CD14-positive monocyte (primary cell): Measurements from ENCODE around the gene NYAP1. TPM values are rescaled to one million over a fixed set of nuclear protein-coding genes. Genes with fewer than 3 reads are reported as not detected.

Experiments used
- DNase-seq, 3 donors: peaks; one replicate each; pipeline ENCODE4 v3.0.0-alpha.2; 2011 to 2022
- H2AFZ ChIP-seq: 2 replicates; pipeline ENCODE4 v1.6.0; 2012; ENCODE audit warnings: mild to moderate bottlenecking, low read depth, low read length, inconsistent platforms; ENCODE audit not compliant: insufficient read depth, poor library complexity, severe bottlenecking
- H3K27ac ChIP-seq, 2 donors: 1 replicate in 1 of 2; 2 replicates in 1 of 2; pipeline ENCODE4 v1.5.1; 2012 to 2013; ENCODE audit warnings: low read length in 2 of 2, control low read depth in 1 of 2, inconsistent platforms in 1 of 2, low read depth in 1 of 2, mild to moderate bottlenecking in 1 of 2
- H3K27me3 ChIP-seq, 2 donors: one replicate each; pipeline versions ENCODE4 v1.6.0 to v1.6.1; 2011 to 2013; ENCODE audit warnings: low read length in 2 of 2; ENCODE audit not compliant: control insufficient read depth in 2 of 2, insufficient read depth in 2 of 2
- H3K36me3 ChIP-seq, 2 donors: replicated peaks in 1 of 2; 1 replicate in 1 of 2; 2 replicates in 1 of 2; pipeline versions ENCODE4 v1.5.1 to v1.6.1; 2012 to 2013; ENCODE audit warnings: low read length in 2 of 2, control low read depth in 1 of 2, inconsistent platforms in 1 of 2, mild to moderate bottlenecking in 1 of 2; ENCODE audit not compliant: insufficient read depth in 2 of 2, control insufficient read depth in 1 of 2
- H3K4me1 ChIP-seq, 2 donors: 1 replicate in 1 of 2; 2 replicates in 1 of 2; pipeline versions ENCODE4 v1.5.1 to v1.6.1; 2012 to 2013; ENCODE audit warnings: low read length in 2 of 2, control low read depth in 1 of 2, inconsistent platforms in 1 of 2, mild to moderate bottlenecking in 1 of 2, moderate library complexity in 1 of 2; ENCODE audit not compliant: insufficient read depth in 2 of 2, control insufficient read depth in 1 of 2
- H3K4me2 ChIP-seq: replicated peaks from 2 replicates; pipeline ENCODE3; 2012; ENCODE audit warnings: low read length, moderate library complexity, mild to moderate bottlenecking; ENCODE audit not compliant: poor library complexity, severe bottlenecking; ENCODE audit errors: extremely low read depth
- H3K4me3 ChIP-seq, 3 experiments: fragments of 200-600 bp in 1 of 3; sonication (generic) in 1 of 3; replicated peaks in 1 of 3; 1 replicate in 2 of 3; 2 replicates in 1 of 3; pipeline ENCODE4 v1.5.1; 2011 to 2013; ENCODE audit warnings: low read length in 3 of 3, mild to moderate bottlenecking in 3 of 3, control low read depth in 2 of 3, low read depth in 2 of 3, inconsistent platforms in 1 of 3, moderate library complexity in 1 of 3
- H3K79me2 ChIP-seq: 2 replicates; pipeline ENCODE4 v1.6.0; 2012; ENCODE audit warnings: mild to moderate bottlenecking, control low read depth, inconsistent platforms, low read length, moderate library complexity; ENCODE audit not compliant: insufficient read depth
- H3K9ac ChIP-seq: 2 replicates; pipeline ENCODE4 v1.6.0; 2017; ENCODE audit warnings: low read length, mild to moderate bottlenecking; ENCODE audit not compliant: insufficient read depth, poor library complexity, severe bottlenecking
- H3K9me3 ChIP-seq, 2 donors: replicated peaks in 1 of 2; 1 replicate in 1 of 2; 2 replicates in 1 of 2; pipeline versions ENCODE4 v1.5.1 to v1.6.1; 2012 to 2013; ENCODE audit warnings: low read length in 2 of 2, control low read depth in 1 of 2; ENCODE audit not compliant: control insufficient read depth in 1 of 2, insufficient read depth in 1 of 2
- H4K20me1 ChIP-seq: 2 replicates; pipeline ENCODE4 v1.6.0; 2012; ENCODE audit warnings: mild to moderate bottlenecking, low read length, control low read depth, moderate library complexity; ENCODE audit not compliant: insufficient read depth
- H3K27ac Mint-ChIP-seq, 7 donors: one replicate each; pipeline ENCODE4 v1.8.0; 2020; ENCODE audit warnings: mild to moderate bottlenecking in 7 of 7, mixed read lengths in 7 of 7, moderate library complexity in 6 of 7, inconsistent platforms in 2 of 7
- H3K27me3 Mint-ChIP-seq, 3 donors: one replicate each; pipeline ENCODE4 v1.8.0; 2021 to 2022; ENCODE audit warnings: low read depth in 3 of 3, mild to moderate bottlenecking in 3 of 3, mixed read lengths in 3 of 3, moderate library complexity in 3 of 3, inconsistent platforms in 1 of 3
- H3K36me3 Mint-ChIP-seq, 2 donors: one replicate each; pipeline ENCODE4 v1.8.0; 2020; ENCODE audit warnings: mixed read lengths in 2 of 2, inconsistent platforms in 1 of 2, mild to moderate bottlenecking in 1 of 2
- H3K4me1 Mint-ChIP-seq: one replicate; pipeline ENCODE4 v1.8.0; 2020; ENCODE audit warnings: mild to moderate bottlenecking, mixed read lengths
- H3K4me3 Mint-ChIP-seq, 2 donors: one replicate each; pipeline ENCODE4 v1.8.0; 2020; ENCODE audit warnings: mild to moderate bottlenecking in 2 of 2, mixed read lengths in 2 of 2, moderate library complexity in 1 of 2
- H3K9me3 Mint-ChIP-seq, 7 donors: one replicate each; pipeline ENCODE4 v1.8.0; 2020 to 2022; ENCODE audit warnings: mixed read lengths in 7 of 7, mild to moderate bottlenecking in 6 of 7, moderate library complexity in 6 of 7, inconsistent platforms in 2 of 7
- WGBS: methylation state at CpG from one replicate; pipeline ENCODE4 v1.1.5; 2013; ENCODE audit warnings: missing lambda C conversion rate; ENCODE audit not compliant: insufficient coverage; 5-methylcytosine and 5-hydroxymethylcytosine counted together
- intact Hi-C, 2 donors: fragments of 100-400 bp; cut with micrococcal nuclease; formaldehyde crosslinking; loops; one replicate each; pipeline versions ENCODE4 v1.15.0 to v1.15.1; 2023
- polyA plus RNA-seq, 3 donors: library from polyadenylated mRNA; depleted of rRNA in 1 of 3; unstranded in 2 of 3; stranded (reverse) in 1 of 3; fragments of 300-500 nt in 2 of 3; fragments of >200 nt in 1 of 3; fragmentation: Illumina TruSeq in 2 of 3; gene quantifications; 1 replicate in 2 of 3; 2 replicates in 1 of 3; pipeline ENCODE4 v1.2.3, GENCODE V29; 2012 to 2021
- small RNA-seq: library from RNA; depleted of rRNA; stranded (forward); fragments of <200 nt; gene quantifications from one replicate; pipeline ENCODE3, GENCODE V24; 2012; ENCODE audit warnings: low read depth; ENCODE audit not compliant: insufficient read length
- TF ChIP-seq, protein P1 (sequence below): fragments of 200-600 bp; IDR thresholded peaks from one replicate; pipeline ENCODE4 v1.8.0; 2022; ENCODE audit warnings: antibody characterized with exemption, mild to moderate bottlenecking

The NYAP1 gene
- polyA plus RNA-seq, 3 donors, result not detected

DNA sequence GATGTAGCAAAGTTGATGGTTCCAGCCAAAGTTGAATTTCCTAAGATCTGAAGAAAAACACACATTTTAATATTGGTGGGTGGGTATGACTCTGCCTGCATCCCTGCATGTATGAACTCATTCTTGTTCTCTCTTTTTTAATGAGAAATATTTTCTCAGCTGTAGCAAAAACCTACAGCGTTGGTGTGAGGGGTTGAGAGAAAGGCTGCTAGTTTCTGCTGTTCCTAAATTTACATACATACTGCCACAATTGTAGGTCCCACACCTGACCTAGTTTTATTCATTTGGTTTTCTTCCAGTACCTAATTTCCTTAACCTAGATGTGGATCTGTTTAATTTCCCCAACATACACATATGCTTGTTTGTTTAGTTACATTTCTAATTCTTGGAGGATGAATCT is 59.9 kb downstream of the NYAP1 start:
- Histone ChIP-seq H4K20me1 (no peaks in the 10 kb centered on the region), H3K27ac (no peak overlapping the region), H3K9ac (no peak overlapping the region), H3K4me3 (no peak overlapping the region), H3K36me3 (no peaks in the 10 kb centered on the region), H3K79me2 (peaks cover 3% of the 10 kb centered on the region), H2AFZ (no peak overlapping the region), H3K9me3 (no peaks in the 10 kb centered on the region), H3K4me1 (peaks cover 14 to 26% of the 10 kb centered on the region in 2 donors), H3K27me3 (no peaks in the 10 kb centered on the region), H3K4me2 (no peak overlapping the region)
- no peak overlapping the region for H3K27ac Mint-ChIP-seq
- H3K27me3 Mint-ChIP-seq, result peaks cover 0 to 5% (median 0%) of the 10 kb centered on the region in 3 donors
- no peak overlapping the region for H3K4me3 Mint-ChIP-seq
- peaks cover 0 to 2% of the 10 kb centered on the region in 2 donors for H3K36me3 Mint-ChIP-seq
- no peak for DNase-seq
- no CpG with 5 or more reads among the region's 1 CpG for WGBS
- intact Hi-C loops, result no loop called here
- TF ChIP-seq, protein P1, sequence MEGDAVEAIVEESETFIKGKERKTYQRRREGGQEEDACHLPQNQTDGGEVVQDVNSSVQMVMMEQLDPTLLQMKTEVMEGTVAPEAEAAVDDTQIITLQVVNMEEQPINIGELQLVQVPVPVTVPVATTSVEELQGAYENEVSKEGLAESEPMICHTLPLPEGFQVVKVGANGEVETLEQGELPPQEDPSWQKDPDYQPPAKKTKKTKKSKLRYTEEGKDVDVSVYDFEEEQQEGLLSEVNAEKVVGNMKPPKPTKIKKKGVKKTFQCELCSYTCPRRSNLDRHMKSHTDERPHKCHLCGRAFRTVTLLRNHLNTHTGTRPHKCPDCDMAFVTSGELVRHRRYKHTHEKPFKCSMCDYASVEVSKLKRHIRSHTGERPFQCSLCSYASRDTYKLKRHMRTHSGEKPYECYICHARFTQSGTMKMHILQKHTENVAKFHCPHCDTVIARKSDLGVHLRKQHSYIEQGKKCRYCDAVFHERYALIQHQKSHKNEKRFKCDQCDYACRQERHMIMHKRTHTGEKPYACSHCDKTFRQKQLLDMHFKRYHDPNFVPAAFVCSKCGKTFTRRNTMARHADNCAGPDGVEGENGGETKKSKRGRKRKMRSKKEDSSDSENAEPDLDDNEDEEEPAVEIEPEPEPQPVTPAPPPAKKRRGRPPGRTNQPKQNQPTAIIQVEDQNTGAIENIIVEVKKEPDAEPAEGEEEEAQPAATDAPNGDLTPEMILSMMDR, result no peak
- peaks cover 0 to 2% (median 0%) of the 10 kb centered on the region in 7 donors for H3K9me3 Mint-ChIP-seq
- H3K4me1 Mint-ChIP-seq, result peaks cover 21% of the 10 kb centered on the region

DNA sequence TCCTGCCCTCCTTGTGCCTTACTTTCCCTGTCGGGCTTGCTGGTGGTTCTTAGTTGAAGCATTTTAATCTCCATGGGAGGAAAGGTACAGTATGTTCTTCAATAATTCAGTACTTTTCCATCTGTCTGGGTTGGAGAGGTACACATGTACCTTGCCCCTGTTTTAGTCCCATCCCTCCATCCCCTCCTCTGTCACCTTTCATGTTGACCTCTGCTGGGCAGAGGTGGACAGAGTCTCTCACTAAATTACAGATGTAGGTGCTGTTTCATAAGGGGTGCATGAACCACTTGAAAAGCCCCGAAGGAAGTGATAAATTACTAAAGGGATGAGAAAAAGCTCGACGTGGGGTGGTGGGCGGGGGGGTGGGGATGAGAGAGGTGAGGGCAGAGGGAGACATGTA is 60.7 kb downstream of the NYAP1 start:
- Mint-ChIP-seq H3K27ac (no peak overlapping the region), H3K36me3 (peaks cover 0 to 2% of the 10 kb centered on the region in 2 donors), H3K9me3 (peaks cover 0 to 2% (median 0%) of the 10 kb centered on the region in 7 donors), H3K4me3 (no peak overlapping the region), H3K27me3 (peaks cover 0 to 5% (median 2%) of the 10 kb centered on the region in 3 donors), H3K4me1 (peaks cover 19% of the 10 kb centered on the region)
- H3K79me2 ChIP-seq, result peaks cover 3% of the 10 kb centered on the region
- H3K4me2 ChIP-seq, result no peak overlapping the region
- H3K9me3 ChIP-seq, result no peaks in the 10 kb centered on the region
- H3K27me3 ChIP-seq, result no peaks in the 10 kb centered on the region
- H3K9ac ChIP-seq, result no peak overlapping the region
- H4K20me1 ChIP-seq, result no peaks in the 10 kb centered on the region
- H3K27ac ChIP-seq, result no peak overlapping the region
- no peaks in the 10 kb centered on the region for H3K36me3 ChIP-seq
- H3K4me3 ChIP-seq, result no peak overlapping the region
- H2AFZ ChIP-seq, result no peak overlapping the region
- WGBS, result 49% methylated on average over 4 of the region's 5 CpGs
- DNase-seq, result no peak
- intact Hi-C loops, result no loop called here
- H3K4me1 ChIP-seq, result peaks cover 13 to 21% of the 10 kb centered on the region in 2 donors
- TF ChIP-seq, protein P1, result no peak

Small RNAs within 50 kb of the gene (small RNA-seq; reads per million reads assigned to genes)
- gene RN7SL416P, result not detected

Other genes with a start within 250 kb of the NYAP1 start
- gene SPDYE3, start 176.2 kb upstream of the NYAP1 start, polyA plus RNA-seq, result 1 to 10 TPM in 1 of 3 donors, under 1 TPM in 1, not detected in 1; 0.58 to 1.2 TPM
- 10 to 100 TPM in 1 of 3 donors, 1 to 10 TPM in 2; 1.7 to 62.6 (median 2.2) TPM for gene PILRB, start 125.8 kb upstream of the NYAP1 start, polyA plus RNA-seq
- 100 to 1,000 TPM; 316 to 491 (median 364) TPM for gene PILRA, start 110.4 kb upstream of the NYAP1 start, polyA plus RNA-seq
- 1 to 10 TPM in 2 of 3 donors, under 1 TPM in 1; 0.60 to 1.9 (median 1.2) TPM for gene ZCWPW1, start 55.2 kb upstream of the NYAP1 start, polyA plus RNA-seq
- gene MEPCE, start 54.1 kb upstream of the NYAP1 start, polyA plus RNA-seq, result 10 to 100 TPM in 1 of 3 donors, 1 to 10 TPM in 2; 2.9 to 43.2 (median 3.3) TPM
- 10 to 100 TPM in 2 of 3 donors, 1 to 10 TPM in 1; 8.1 to 35.0 (median 14.6) TPM for gene PPP1R35, start 47.4 kb upstream of the NYAP1 start, polyA plus RNA-seq
- gene SPACDR, start 19.7 kb upstream of the NYAP1 start, polyA plus RNA-seq, result 1 to 10 TPM in 1 of 3 donors, under 1 TPM in 1, not detected in 1; 0.40 to 2.5 TPM
- gene TSC22D4, start 4.7 kb upstream of the NYAP1 start, polyA plus RNA-seq, result 10 to 100 TPM; 23.8 to 91.5 (median 26.3) TPM
- 1 to 10 TPM; 1.3 to 1.8 (median 1.8) TPM for gene AGFG2, start 55.3 kb downstream of the NYAP1 start, polyA plus RNA-seq
- 10 to 100 TPM in 1 of 3 donors, not detected in 2; 67.2 TPM for gene SAP25, start 90.0 kb downstream of the NYAP1 start, polyA plus RNA-seq
- 100 to 1,000 TPM; 132 to 286 (median 134) TPM for gene LRCH4, start 102.2 kb downstream of the NYAP1 start, polyA plus RNA-seq
- gene FBXO24, start 102.4 kb downstream of the NYAP1 start, polyA plus RNA-seq, result 1 to 10 TPM in 1 of 3 donors, under 1 TPM in 2; 0.42 to 1.2 (median 0.69) TPM
- 1 to 10 TPM in 1 of 3 donors, under 1 TPM in 2; 0.18 to 3.1 (median 0.58) TPM for gene PCOLCE, start 118.4 kb downstream of the NYAP1 start, polyA plus RNA-seq
- gene MOSPD3, start 128.6 kb downstream of the NYAP1 start, polyA plus RNA-seq, result 10 to 100 TPM; 12.7 to 15.5 (median 13.3) TPM
- gene TFR2, start 157.6 kb downstream of the NYAP1 start, polyA plus RNA-seq, result 1 to 10 TPM in 1 of 3 donors, under 1 TPM in 1, not detected in 1; 0.79 to 1.4 TPM
- not detected for gene ACTL6B, start 172.5 kb downstream of the NYAP1 start, polyA plus RNA-seq
- 100 to 1,000 TPM in 1 of 3 donors, 10 to 100 TPM in 2; 90.0 to 436 (median 94.6) TPM for gene GNB2, start 189.8 kb downstream of the NYAP1 start, polyA plus RNA-seq
- gene GIGYF1, start 210.3 kb downstream of the NYAP1 start, polyA plus RNA-seq, result 10 to 100 TPM in 1 of 3 donors, under 1 TPM in 2; 0.30 to 30.6 (median 0.34) TPM
- gene POP7, start 222.2 kb downstream of the NYAP1 start, polyA plus RNA-seq, result 10 to 100 TPM; 11.1 to 48.5 (median 41.6) TPM
- not detected for gene EPO, start 236.5 kb downstream of the NYAP1 start, polyA plus RNA-seq
- not detected for gene ZAN, start 249.7 kb downstream of the NYAP1 start, polyA plus RNA-seq